Measurements from ENCODE around the gene CCER1. TPM values are rescaled to one million over a fixed set of nuclear protein-coding genes. Genes with fewer than 3 reads are reported as not detected.
A peak's percentile ranks its signal among the peaks of the same experiment; 100 is the strongest.

The CCER1 gene
- total and polyA plus RNA-seq, 2 experiments from 2014 or later, result not detected

GRCh38 chr12:90917431-90917830, 37.5 kb downstream of the CCER1 start:
- Histone ChIP-seq H3K36me3 (ENCODE audit: insufficient read depth) (no peaks in the 10 kb centered on the region), H3K4me3 (no peak overlapping the region), H3K4me2 (no peak overlapping the region), H3K4me1 (ENCODE audit: insufficient read depth) (peaks cover 5% of the 10 kb centered on the region; the same call in 1 of the 2 replicates), H4K20me1 (replicated peaks; ENCODE audit: insufficient read depth) (no peaks in the 10 kb centered on the region), H3K79me2 (replicated peaks; ENCODE audit: insufficient read depth) (no peaks in the 10 kb centered on the region), H3K9me2 (ENCODE audit: insufficient read depth) (peaks cover 9% of the 10 kb centered on the region), H2AFZ (0 out of 2 replicates have a peak overlapping the region, but pooled peaks have one; percentile 8), H3F3A (replicated peaks; ENCODE audit: low read depth) (no peaks in the 10 kb centered on the region), H3K27me3 (ENCODE audit: insufficient read depth) (no peaks in the 10 kb centered on the region), H3K27ac (ENCODE audit: low read depth) (no peak overlapping the region)
- Mint-ChIP-seq H3K4me1 (peaks cover 6% of the 10 kb centered on the region; the same call in 2 of the 3 replicates), H3K4me3 (no peak overlapping the region), H3K36me3 (ENCODE audit: low read depth) (peaks cover 4% of the 10 kb centered on the region; the same call in 1 of the 3 replicates), H3K27me3 (ENCODE audit: insufficient read depth, low read depth, poor library complexity) (no peaks in the 10 kb centered on the region), H3K27ac (no peak overlapping the region), H3K9me3 (no peaks in the 10 kb centered on the region; the same call in 2 of the 3 replicates)
- no peak for ATAC-seq
- no peak for DNase-seq (ENCODE audit: low spot score)
- TF ChIP-seq EZH2 (IDR thresholded peaks at IDR 0.05; ENCODE audit: low read depth, unreplicated experiment), result no peak
- TF ChIP-seq ZNF114 (CRISPR knock-in tag; IDR thresholded peaks at IDR 0.05), result no peak
- TF ChIP-seq POLR2AphosphoS5 (IDR thresholded peaks at IDR 0.05; ENCODE audit: low read depth), result no peak

DNA sequence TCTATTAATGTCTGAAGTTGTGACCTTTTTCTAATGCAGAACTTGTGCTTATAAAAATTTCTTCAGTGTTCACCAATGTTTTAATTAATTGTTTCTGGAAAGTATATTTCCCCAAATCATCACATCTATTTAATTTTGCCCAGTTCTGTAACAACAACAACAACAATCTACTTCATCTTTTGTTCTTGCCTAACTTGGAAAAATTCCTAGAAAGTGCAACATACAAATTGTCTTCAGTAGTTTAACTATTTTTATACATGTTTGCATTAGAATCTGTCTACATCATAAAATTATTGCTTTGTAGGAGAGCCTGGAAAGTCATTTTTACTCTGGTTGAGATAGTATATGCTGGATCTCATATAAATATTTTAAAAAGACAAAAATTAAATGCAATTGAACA, 38.5 kb downstream of the CCER1 start:
- Histone ChIP-seq H3K9me2 (ENCODE audit: insufficient read depth) (peaks cover 9% of the 10 kb centered on the region), H3K4me3 (no peak overlapping the region), H4K20me1 (replicated peaks; ENCODE audit: insufficient read depth) (no peaks in the 10 kb centered on the region), H3K27ac (ENCODE audit: low read depth) (no peak overlapping the region), H3K36me3 (ENCODE audit: insufficient read depth) (no peaks in the 10 kb centered on the region), H3K4me1 (ENCODE audit: insufficient read depth) (peaks cover 5% of the 10 kb centered on the region; the same call in 1 of the 2 replicates), H3K4me2 (no peak overlapping the region), H2AFZ (no peak overlapping the region), H3K27me3 (ENCODE audit: insufficient read depth) (no peaks in the 10 kb centered on the region), H3K79me2 (replicated peaks; ENCODE audit: insufficient read depth) (no peaks in the 10 kb centered on the region), H3F3A (replicated peaks; ENCODE audit: low read depth) (no peaks in the 10 kb centered on the region)
- Mint-ChIP-seq H3K36me3 (ENCODE audit: low read depth) (peaks cover 4% of the 10 kb centered on the region; the same call in 1 of the 3 replicates), H3K27ac (no peak overlapping the region), H3K4me3 (no peak overlapping the region), H3K9me3 (no peaks in the 10 kb centered on the region; the same call in 2 of the 3 replicates), H3K27me3 (ENCODE audit: insufficient read depth, low read depth, poor library complexity) (no peaks in the 10 kb centered on the region), H3K4me1 (peaks cover 6% of the 10 kb centered on the region; the same call in 2 of the 3 replicates)
- no peak for ATAC-seq
- DNase-seq (ENCODE audit: low spot score), result no peak
- TF ChIP-seq, protein P1, sequence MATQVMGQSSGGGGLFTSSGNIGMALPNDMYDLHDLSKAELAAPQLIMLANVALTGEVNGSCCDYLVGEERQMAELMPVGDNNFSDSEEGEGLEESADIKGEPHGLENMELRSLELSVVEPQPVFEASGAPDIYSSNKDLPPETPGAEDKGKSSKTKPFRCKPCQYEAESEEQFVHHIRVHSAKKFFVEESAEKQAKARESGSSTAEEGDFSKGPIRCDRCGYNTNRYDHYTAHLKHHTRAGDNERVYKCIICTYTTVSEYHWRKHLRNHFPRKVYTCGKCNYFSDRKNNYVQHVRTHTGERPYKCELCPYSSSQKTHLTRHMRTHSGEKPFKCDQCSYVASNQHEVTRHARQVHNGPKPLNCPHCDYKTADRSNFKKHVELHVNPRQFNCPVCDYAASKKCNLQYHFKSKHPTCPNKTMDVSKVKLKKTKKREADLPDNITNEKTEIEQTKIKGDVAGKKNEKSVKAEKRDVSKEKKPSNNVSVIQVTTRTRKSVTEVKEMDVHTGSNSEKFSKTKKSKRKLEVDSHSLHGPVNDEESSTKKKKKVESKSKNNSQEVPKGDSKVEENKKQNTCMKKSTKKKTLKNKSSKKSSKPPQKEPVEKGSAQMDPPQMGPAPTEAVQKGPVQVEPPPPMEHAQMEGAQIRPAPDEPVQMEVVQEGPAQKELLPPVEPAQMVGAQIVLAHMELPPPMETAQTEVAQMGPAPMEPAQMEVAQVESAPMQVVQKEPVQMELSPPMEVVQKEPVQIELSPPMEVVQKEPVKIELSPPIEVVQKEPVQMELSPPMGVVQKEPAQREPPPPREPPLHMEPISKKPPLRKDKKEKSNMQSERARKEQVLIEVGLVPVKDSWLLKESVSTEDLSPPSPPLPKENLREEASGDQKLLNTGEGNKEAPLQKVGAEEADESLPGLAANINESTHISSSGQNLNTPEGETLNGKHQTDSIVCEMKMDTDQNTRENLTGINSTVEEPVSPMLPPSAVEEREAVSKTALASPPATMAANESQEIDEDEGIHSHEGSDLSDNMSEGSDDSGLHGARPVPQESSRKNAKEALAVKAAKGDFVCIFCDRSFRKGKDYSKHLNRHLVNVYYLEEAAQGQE (IDR thresholded peaks at IDR 0.05; ENCODE audit: unreplicated experiment), result no peak
- TF ChIP-seq, protein P2, sequence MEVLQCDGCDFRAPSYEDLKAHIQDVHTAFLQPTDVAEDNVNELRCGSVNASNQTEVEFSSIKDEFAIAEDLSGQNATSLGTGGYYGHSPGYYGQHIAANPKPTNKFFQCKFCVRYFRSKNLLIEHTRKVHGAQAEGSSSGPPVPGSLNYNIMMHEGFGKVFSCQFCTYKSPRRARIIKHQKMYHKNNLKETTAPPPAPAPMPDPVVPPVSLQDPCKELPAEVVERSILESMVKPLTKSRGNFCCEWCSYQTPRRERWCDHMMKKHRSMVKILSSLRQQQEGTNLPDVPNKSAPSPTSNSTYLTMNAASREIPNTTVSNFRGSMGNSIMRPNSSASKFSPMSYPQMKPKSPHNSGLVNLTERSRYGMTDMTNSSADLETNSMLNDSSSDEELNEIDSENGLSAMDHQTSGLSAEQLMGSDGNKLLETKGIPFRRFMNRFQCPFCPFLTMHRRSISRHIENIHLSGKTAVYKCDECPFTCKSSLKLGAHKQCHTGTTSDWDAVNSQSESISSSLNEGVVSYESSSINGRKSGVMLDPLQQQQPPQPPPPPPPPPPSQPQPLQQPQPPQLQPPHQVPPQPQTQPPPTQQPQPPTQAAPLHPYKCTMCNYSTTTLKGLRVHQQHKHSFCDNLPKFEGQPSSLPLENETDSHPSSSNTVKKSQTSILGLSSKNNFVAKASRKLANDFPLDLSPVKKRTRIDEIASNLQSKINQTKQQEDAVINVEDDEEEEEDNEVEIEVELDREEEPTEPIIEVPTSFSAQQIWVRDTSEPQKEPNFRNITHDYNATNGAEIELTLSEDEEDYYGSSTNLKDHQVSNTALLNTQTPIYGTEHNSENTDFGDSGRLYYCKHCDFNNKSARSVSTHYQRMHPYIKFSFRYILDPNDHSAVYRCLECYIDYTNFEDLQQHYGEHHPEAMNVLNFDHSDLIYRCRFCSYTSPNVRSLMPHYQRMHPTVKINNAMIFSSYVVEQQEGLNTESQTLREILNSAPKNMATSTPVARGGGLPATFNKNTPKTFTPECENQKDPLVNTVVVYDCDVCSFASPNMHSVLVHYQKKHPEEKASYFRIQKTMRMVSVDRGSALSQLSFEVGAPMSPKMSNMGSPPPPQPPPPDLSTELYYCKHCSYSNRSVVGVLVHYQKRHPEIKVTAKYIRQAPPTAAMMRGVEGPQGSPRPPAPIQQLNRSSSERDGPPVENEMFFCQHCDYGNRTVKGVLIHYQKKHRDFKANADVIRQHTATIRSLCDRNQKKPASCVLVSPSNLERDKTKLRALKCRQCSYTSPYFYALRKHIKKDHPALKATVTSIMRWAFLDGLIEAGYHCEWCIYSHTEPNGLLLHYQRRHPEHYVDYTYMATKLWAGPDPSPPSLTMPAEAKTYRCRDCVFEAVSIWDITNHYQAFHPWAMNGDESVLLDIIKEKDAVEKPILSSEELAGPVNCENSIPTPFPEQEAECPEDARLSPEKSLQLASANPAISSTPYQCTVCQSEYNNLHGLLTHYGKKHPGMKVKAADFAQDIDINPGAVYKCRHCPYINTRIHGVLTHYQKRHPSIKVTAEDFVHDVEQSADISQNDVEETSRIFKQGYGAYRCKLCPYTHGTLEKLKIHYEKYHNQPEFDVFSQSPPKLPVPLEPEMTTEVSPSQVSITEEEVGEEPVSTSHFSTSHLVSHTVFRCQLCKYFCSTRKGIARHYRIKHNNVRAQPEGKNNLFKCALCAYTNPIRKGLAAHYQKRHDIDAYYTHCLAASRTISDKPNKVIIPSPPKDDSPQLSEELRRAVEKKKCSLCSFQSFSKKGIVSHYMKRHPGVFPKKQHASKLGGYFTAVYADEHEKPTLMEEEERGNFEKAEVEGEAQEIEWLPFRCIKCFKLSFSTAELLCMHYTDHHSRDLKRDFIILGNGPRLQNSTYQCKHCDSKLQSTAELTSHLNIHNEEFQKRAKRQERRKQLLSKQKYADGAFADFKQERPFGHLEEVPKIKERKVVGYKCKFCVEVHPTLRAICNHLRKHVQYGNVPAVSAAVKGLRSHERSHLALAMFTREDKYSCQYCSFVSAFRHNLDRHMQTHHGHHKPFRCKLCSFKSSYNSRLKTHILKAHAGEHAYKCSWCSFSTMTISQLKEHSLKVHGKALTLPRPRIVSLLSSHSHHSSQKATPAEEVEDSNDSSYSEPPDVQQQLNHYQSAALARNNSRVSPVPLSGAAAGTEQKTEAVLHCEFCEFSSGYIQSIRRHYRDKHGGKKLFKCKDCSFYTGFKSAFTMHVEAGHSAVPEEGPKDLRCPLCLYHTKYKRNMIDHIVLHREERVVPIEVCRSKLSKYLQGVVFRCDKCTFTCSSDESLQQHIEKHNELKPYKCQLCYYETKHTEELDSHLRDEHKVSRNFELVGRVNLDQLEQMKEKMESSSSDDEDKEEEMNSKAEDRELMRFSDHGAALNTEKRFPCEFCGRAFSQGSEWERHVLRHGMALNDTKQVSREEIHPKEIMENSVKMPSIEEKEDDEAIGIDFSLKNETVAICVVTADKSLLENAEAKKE (CRISPR knock-in tag; IDR thresholded peaks at IDR 0.05), result no peak
- TF ChIP-seq ZNF114 (CRISPR knock-in tag; IDR thresholded peaks at IDR 0.05) (no peak), CREB1 (CRISPR knock-in tag; IDR thresholded peaks at IDR 0.05; ENCODE audit: low read depth) (no peak), ZNF331 (CRISPR knock-in tag; IDR thresholded peaks at IDR 0.05; ENCODE audit: low read depth) (no peak), EZH2 (IDR thresholded peaks at IDR 0.05; ENCODE audit: low read depth, unreplicated experiment) (no peak), CTCF (conservative IDR thresholded peaks at IDR 0.05; ENCODE audit: low read depth in 2 of 2) (no peak), STAT1 (IDR thresholded peaks at IDR 0.05; ENCODE audit: unreplicated experiment) (no peak), JUNB (IDR thresholded peaks at IDR 0.05; ENCODE audit: unreplicated experiment) (no peak), NANOG (IDR thresholded peaks at IDR 0.05; ENCODE audit: borderline replicate concordance) (no peak)
